Right lobe of liver (tissue), 4 donors: Measurements from ENCODE around the gene MTG1.

Experiments used
- CTCF ChIP-seq, 4 donors: fragments of 200-600 bp in 3 of 4; fragments of 450-650 bp in 1 of 4; IDR thresholded peaks; one replicate each; pipeline versions ENCODE4 v1.5.1 to v1.8.0; 2016 to 2022; ENCODE audit warnings: antibody characterized with exemption in 4 of 4, mild to moderate bottlenecking in 2 of 4
- POLR2A ChIP-seq: fragments of 450-650 bp; IDR thresholded peaks from one replicate; pipeline ENCODE4 v1.6.1; 2017; ENCODE audit warnings: antibody characterized with exemption, mild to moderate bottlenecking
- donor health status: DM: no; HTN: no; CAD: no.
- donor health status: DM: no; HTN: no; CAD: no.
- donor health status: DM: no; HTN: yes; CAD: no.

DNA sequence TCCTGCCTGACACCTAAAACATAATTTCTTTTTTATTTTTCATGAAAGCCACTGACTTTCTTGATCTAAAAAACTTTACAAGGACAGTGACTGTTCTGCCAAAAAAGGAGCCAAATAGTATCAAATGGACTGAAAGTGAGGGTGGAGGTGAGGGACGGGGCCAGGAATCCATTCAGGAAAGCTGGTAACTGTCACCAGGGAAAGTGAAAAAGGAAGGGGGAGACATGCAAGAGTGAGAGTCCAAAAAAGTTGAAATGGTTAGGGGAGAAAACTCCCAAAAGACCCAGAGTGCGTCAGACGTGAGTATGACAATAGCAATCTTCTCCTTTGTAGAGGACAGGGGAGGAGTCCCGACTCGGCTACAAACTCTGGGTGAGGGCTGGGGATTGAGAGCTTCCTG lies 49.7 kb upstream of the MTG1 start:
- no peak for TF ChIP-seq POLR2A
- TF ChIP-seq CTCF (IDR thresholded peaks at IDR 0.05) = no peak
